ENCODE data around the gene CTSO.

DNA sequence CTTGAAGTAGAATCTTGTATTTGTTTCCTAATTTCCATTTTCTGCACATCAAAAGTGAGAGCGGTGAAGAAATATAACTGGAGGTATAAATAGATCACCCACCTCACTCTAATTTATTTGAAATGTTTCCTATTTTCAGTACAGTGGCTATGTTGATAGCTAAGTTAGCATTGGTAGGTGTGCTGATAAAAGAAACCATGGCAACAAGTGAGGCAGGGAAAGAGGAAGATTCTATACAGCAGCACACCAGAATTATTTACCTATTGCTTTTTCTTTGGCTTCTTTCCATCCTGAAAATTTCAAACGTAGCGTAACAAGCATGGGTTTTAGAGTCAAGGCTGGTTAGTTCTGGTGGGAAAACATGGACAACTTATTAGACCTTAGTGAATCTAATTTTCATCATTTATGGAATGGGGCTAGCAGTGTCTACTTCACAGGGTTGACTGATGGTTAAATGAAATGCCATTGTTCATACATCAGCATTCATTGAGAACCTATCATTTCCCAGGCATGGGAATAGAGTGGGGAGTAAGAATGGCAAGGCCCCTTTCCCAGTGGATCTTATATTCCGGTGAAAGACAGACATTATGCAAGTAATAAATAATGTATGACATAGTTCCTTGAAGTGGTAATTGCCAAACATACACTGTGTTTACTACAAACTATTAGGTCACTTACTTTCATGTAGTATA, 30.6 kb upstream of the CTSO start:
- TF ChIP-seq CTCF (conservative IDR thresholded peaks at IDR 0.05) = no peak
- no peak for TF ChIP-seq EZH2 (IDR thresholded peaks at IDR 0.05; ENCODE audit: low read depth)

Data from PC-9 (cell line).